22Rv1 (cell line): Measurements from ENCODE around the gene TRMT61B.

Experiments used
- CTCF ChIP-seq: fragments of 450-650 bp; IDR thresholded peaks from 2 replicates; pipeline ENCODE4 v1.5.1; 2017; ENCODE audit warnings: mild to moderate bottlenecking
- ZFX ChIP-seq: fragments of 450-650 bp; IDR thresholded peaks from 2 replicates; pipeline ENCODE4 v1.6.1; 2017; ENCODE audit warnings: antibody characterized with exemption, borderline replicate concordance

- TF ChIP-seq CTCF: no peak
- TF ChIP-seq ZFX: no peak
Measured at GRCh38 chr2:28801726-28802125, 68.4 kb downstream of the TRMT61B start.
